DMS153 (cell line): ENCODE results near the gene C19orf25.

Experiments
- DNase-seq: peaks from one replicate; lab custom pipeline; 2025; lab: John Stamatoyannopoulos, UW

Gene C19orf25

GRCh38 chr19:1432507-1432887 is 46.5 kb downstream of the C19orf25 start:
- DNase-seq, result no peak

DNA sequence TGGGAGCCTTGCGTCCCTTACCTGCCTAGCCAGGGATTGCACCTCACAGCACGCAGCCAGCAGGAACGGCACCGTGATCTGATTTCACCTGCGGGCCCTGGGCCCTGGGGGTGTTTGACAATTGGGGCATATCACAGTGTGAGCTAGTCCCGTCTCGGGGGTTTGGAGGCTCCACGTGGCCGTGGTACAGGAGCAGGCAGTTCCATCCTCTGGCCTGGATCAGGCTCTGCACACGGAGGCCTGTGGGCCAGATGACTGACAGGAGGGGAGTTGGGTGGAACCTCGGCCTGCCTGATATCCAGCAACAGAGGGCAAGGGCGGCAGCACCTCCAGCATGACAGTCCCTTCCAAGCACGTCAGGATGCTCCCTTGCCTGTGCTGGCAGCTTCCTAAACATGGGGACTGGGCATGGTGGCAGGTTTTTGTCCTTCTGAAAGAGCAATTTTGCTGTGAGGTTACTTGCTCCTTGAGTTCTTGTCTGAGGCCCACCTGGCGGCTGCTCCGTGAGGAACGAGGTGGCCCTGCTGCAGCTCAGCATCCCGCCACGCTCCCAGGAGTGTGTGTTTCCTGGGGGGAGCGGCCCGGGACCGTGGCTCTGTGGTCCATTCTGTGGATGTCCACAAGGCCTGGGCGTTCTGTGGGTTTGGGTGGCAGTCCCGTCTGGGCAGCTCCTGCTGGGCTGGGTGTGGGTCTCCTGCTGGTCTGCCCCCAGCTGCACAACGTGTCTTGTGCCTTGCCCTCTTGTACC is 47.1 kb downstream of the C19orf25 start:
- no peak for DNase-seq

DNA sequence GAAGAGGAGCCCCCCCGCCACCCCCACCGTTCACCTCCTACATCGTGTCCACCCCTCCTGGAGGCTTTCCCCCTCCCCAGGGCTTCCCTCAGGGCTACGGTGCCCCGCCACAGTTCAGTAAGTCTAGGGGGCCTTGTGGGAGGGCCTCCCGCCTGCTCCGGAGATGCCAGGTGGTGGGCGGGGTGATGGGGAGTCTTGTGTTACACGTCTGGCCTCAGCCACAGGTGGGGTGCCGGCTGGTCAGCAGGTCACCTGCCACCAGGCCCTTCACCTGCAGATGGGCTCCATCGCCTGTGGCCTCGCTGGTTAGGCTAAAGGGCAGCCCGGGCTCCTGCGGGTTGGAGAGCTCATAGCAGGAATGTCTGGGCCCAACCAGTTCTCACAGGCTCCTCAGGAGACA is 48.8 kb downstream of the C19orf25 start:
- DNase-seq, result no peak

GRCh38 chr19:1429750-1430149 is 49.3 kb downstream of the C19orf25 start:
- DNase-seq, result no peak

GRCh38 chr19:1428738-1429391 is 50.1 kb downstream of the C19orf25 start:
- no peak for DNase-seq

DNA sequence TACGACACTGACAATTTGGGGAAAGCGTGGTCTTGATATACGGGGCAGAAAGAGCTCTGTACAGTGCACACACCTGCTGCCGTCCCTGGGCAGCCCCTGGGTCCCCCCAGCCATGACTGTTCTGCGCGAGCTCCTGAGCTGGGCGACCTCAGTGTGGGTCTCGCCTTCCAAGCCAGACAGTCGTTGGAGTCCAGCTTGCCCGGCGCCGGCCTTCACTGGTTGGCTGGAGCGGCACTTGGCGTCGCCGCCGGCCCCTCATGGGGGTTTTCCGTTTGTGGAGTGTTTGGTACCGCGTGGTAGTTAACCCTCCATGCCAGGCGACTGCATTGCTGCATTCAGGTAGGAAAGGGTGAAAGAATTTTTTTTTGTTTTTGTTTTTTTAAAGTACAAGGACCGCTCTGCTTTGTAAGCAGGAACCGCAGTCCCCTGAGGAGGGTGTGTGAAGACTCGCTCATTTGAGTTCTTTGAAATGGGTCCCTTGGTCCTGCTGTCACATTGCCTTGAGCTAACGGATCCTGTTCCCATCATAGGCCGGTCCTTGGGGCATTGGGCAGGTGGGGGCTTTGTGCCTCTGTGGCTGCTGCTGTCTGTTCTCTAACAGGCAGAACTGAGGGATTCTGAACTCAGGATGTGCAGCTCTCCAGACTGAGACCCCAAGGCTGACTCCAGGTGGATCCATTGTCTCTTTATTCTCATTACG is 51.6 kb downstream of the C19orf25 start:
- DNase-seq, result no peak

DNA sequence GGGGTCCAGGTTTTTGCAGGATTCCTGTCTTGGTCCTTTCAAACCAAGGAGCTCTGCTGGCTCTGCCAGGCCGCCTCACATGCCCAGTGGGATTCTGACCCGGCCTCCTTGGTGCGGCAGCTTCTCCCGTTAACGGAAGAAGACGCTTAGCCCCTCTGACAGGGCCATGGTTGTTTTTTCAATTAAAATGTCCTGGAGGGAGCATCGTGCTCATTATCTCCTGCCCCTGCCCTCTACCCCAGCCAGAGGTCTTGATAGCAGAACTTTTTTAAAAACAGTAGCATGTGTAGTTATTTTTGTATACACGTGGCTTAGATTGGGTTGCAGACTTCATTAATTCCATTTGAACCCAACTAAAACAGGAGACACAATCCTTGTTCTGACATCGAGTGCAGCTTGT is 52.3 kb downstream of the C19orf25 start:
- DNase-seq, result no peak

DNA sequence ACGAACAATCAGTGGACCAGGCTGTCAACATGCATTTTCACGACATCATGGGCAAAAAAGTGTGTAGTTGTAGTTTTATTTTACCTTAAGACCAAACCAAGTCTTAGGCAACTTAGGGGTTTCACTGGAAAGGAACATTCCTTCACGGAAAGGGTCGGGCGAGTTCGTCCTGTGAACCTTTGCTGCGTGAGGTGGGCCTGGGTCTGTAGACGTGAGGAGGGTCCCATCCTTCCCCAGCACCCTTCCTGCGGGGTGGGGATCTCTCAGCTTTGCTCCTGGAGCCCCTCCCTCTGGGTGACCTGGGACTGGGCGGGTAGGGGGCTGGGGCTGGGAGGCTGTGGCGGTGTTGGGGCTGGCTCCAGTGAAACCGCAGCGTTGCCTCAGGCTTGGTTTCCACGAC is 53.1 kb downstream of the C19orf25 start:
- DNase-seq, result no peak

DNA sequence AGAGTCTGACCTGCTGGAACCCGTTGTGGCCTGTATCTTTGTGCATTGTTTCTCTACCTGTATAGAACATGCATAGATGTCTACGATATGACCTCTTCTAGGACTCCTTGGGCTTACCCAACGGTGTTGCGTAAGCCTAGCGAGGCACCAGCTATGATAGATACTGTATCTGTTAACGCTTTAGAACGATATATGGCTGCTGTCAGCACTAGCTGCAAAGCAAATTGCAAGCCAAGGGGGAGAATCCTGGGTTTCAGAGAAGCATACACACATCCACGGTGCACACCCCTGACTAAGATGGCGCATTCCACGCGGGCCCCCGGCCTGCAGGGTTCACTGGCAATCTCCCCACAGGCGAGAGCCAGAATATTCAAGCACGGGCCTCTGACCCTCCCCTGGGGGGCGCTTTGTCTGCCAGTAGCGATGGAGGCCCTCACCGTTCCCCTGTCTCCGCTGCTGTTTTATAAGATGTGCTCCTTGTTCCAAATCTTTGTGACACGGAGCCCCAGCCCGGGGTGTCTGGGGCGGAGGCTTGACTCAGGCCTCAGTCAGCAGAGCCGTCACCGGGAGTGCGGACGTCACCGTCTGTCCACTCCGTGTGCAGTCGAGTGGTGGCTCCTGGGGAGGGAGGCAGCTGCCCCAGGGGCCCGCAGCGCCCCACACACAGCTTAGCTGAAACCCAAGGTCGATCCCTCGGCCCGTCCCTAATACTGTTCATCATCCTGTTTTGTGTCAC is 53.7 kb downstream of the C19orf25 start:
- DNase-seq, result no peak

- DNase-seq, result no peak
These were observed 54.6 kb downstream of the C19orf25 start for GRCh38 chr19:1424192-1424955.

GRCh38 chr19:1423436-1424191 is 55.4 kb downstream of the C19orf25 start:
- DNase-seq, result no peak
